Measurements from ENCODE around the gene GRB14. TPM values are rescaled to one million over a fixed set of nuclear protein-coding genes. Genes with fewer than 3 reads are reported as not detected.

Gene GRB14
- total RNA-seq, 1 donor from 2014 or later: 1.1 TPM

- H3K27ac Mint-ChIP-seq (ENCODE audit: unreplicated experiment): no peak overlapping the region
- H3K9me3 Mint-ChIP-seq (ENCODE audit: low read depth): no peaks in the 10 kb centered on the region
Observed at GRCh38 chr2:164456619-164457018, 164.7 kb downstream of the GRB14 start.

GRCh38 chr2:164453656-164454305, 167.5 kb downstream of the GRB14 start:
- H3K4me1 Mint-ChIP-seq (ENCODE audit: low read depth): peaks cover 7% of the 10 kb centered on the region
- DNase-seq (ENCODE audit: low spot score): no peak
- H3K27ac Mint-ChIP-seq (ENCODE audit: unreplicated experiment): no peak overlapping the region
- no peaks in the 10 kb centered on the region for H3K9me3 Mint-ChIP-seq (ENCODE audit: low read depth)
- H3K4me3 Mint-ChIP-seq (ENCODE audit: unreplicated experiment): no peak overlapping the region
- peaks cover 1% of the 10 kb centered on the region for H3K36me3 Mint-ChIP-seq (ENCODE audit: low read depth)
- TF ChIP-seq CTCF (IDR thresholded peaks at IDR 0.05): no peak
- H3K27me3 Mint-ChIP-seq (ENCODE audit: low read depth): no peaks in the 10 kb centered on the region

More at GRCh38 chr2:164456619-164457018, 164.7 kb downstream of the GRB14 start:
- no peak for TF ChIP-seq CTCF (IDR thresholded peaks at IDR 0.05)
- no peaks in the 10 kb centered on the region for H3K27me3 Mint-ChIP-seq (ENCODE audit: low read depth)
- H3K36me3 Mint-ChIP-seq (ENCODE audit: low read depth): no peaks in the 10 kb centered on the region
- H3K4me1 Mint-ChIP-seq (ENCODE audit: low read depth): peaks cover 7% of the 10 kb centered on the region
- no peak overlapping the region for H3K4me3 Mint-ChIP-seq (ENCODE audit: unreplicated experiment)
- no peak for DNase-seq (ENCODE audit: low spot score)

GRCh38 chr2:164450278-164450677, 171.0 kb downstream of the GRB14 start:
- no peak for DNase-seq (ENCODE audit: low spot score)
- no peaks in the 10 kb centered on the region for H3K27me3 Mint-ChIP-seq (ENCODE audit: low read depth)
- no peaks in the 10 kb centered on the region for H3K9me3 Mint-ChIP-seq (ENCODE audit: low read depth)
- H3K27ac Mint-ChIP-seq (ENCODE audit: unreplicated experiment): no peak overlapping the region
- no peak overlapping the region for H3K4me3 Mint-ChIP-seq (ENCODE audit: unreplicated experiment)
- H3K4me1 Mint-ChIP-seq (ENCODE audit: low read depth): no peaks in the 10 kb centered on the region
- H3K36me3 Mint-ChIP-seq (ENCODE audit: low read depth): peaks cover 1% of the 10 kb centered on the region
- TF ChIP-seq CTCF (IDR thresholded peaks at IDR 0.05): no peak

- no peak overlapping the region for H3K4me3 Mint-ChIP-seq (ENCODE audit: unreplicated experiment)
- no peaks in the 10 kb centered on the region for H3K27me3 Mint-ChIP-seq (ENCODE audit: low read depth)
- TF ChIP-seq CTCF (IDR thresholded peaks at IDR 0.05): no peak
- peaks cover 1% of the 10 kb centered on the region for H3K36me3 Mint-ChIP-seq (ENCODE audit: low read depth)
- no peak for DNase-seq (ENCODE audit: low spot score)
- no peaks in the 10 kb centered on the region for H3K9me3 Mint-ChIP-seq (ENCODE audit: low read depth)
- no peaks in the 10 kb centered on the region for H3K4me1 Mint-ChIP-seq (ENCODE audit: low read depth)
- no peak overlapping the region for H3K27ac Mint-ChIP-seq (ENCODE audit: unreplicated experiment)
Observed at GRCh38 chr2:164449706-164450105, 171.6 kb downstream of the GRB14 start.

- DNase-seq (ENCODE audit: low spot score): no peak
- Mint-ChIP-seq H3K4me1 (ENCODE audit: low read depth) (no peaks in the 10 kb centered on the region), H3K27ac (ENCODE audit: unreplicated experiment) (no peak overlapping the region), H3K27me3 (ENCODE audit: low read depth) (no peaks in the 10 kb centered on the region), H3K36me3 (ENCODE audit: low read depth) (peaks cover 1% of the 10 kb centered on the region), H3K4me3 (ENCODE audit: unreplicated experiment) (no peak overlapping the region), H3K9me3 (ENCODE audit: low read depth) (no peaks in the 10 kb centered on the region)
- TF ChIP-seq CTCF (IDR thresholded peaks at IDR 0.05): no peak
Observed at GRCh38 chr2:164447660-164448059, 173.6 kb downstream of the GRB14 start.

Other genes starting within 250 kb of the GRB14 start
- gene COBLL1, start 220.3 kb upstream of the GRB14 start, total RNA-seq: 37.9 to 43.7 TPM (median 40.2 TPM) in 3 replicates

All from chondrocyte (in vitro differentiated cells).